Activated naive CD8-positive, alpha-beta T cell treated with anti-CD3 and anti-CD28 coated beads, Interleukin-2, amount 10 ng/mL, durations not matched to agents 7 days and 5 days (primary cell): ENCODE data around the gene KCNN1. TPM values are rescaled to one million over a fixed set of nuclear protein-coding genes. Genes with fewer than 3 reads are reported as not detected.

Experiments used
- ATAC-seq: fragments of 150-1000 bp; cut with Tn5 transposase; one replicate; pipeline ENCODE4 v1.10.0; 2021; ENCODE audit warnings: low read depth, moderate library complexity
- POLR2A ChIA-PET: fragments of 350-600 bp; sonication (Branson Sonifier 250); formaldehyde crosslinking; loops from one replicate; lab custom pipeline; 2021; ENCODE audit warnings: antibody characterized with exemption; lab: Charles Lee
- DNase-seq: peaks from one replicate; pipeline ENCODE4 v3.0.0; 2021
- H3K27ac Mint-ChIP-seq: one replicate; pipeline ENCODE4 v1.8.0; 2022; ENCODE audit warnings: mild to moderate bottlenecking, mixed read lengths
- H3K27me3 Mint-ChIP-seq: one replicate; pipeline ENCODE4 v1.8.0; 2022; ENCODE audit warnings: mild to moderate bottlenecking, moderate library complexity, mixed read lengths
- H3K36me3 Mint-ChIP-seq: one replicate; pipeline ENCODE4 v1.8.0; 2021; ENCODE audit warnings: mild to moderate bottlenecking, mixed read lengths
- H3K4me1 Mint-ChIP-seq: one replicate; pipeline ENCODE4 v1.8.0; 2021; ENCODE audit warnings: mixed read lengths
- H3K4me3 Mint-ChIP-seq: one replicate; pipeline ENCODE4 v1.8.0; 2022; ENCODE audit warnings: mild to moderate bottlenecking, moderate library complexity, mixed read lengths
- H3K9me3 Mint-ChIP-seq: one replicate; pipeline ENCODE4 v1.8.0; 2021; ENCODE audit warnings: mixed read lengths
- total RNA-seq, 2 experiments: library from RNA; stranded (reverse); gene quantifications; one replicate each; pipeline ENCODE4 v1.2.3, GENCODE V29; 2021

Gene KCNN1
- total RNA-seq, 2 experiments from 2014 or later: not detected

DNA sequence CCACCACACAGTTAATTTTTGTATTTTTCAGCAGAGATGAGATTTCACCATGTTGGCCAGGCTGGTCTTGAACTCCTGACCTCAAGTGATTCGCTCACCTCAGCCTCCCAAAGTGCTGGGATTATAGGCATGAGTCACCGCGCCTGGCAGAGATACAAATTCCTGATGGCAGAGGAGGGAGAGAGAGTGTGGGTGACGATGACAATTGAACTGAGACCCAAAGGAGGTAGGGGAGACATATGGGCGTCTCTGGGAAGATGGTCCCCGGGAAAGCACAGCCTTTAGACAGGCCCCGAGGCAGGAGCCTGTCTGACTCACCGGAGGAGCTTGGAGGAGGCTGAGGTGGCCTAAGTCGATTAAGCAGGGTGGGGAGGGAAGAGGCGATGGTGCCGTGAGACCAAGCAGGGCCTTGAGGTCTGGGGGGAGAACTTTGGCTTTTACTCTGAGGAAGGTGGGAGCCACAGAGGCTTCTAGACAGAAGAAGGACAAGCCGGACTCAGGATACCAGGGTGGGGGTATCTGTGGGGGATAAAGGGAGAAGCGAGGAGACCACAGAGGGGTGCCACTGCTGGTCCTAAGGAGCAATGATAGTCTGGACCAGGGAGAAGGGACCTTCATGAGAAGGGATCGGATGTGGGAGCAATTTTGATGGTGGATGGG is 79.3 kb downstream of the KCNN1 start:
- H3K4me1 Mint-ChIP-seq: peaks cover 30% of the 10 kb centered on the region
- H3K27me3 Mint-ChIP-seq: peaks cover 9% of the 10 kb centered on the region
- POLR2A ChIA-PET: interaction anchor here (2.0 kb wide), 1 partner anchor 25 kb away, joined by 9 read pairs; no protein-coding TSS in a partner anchor
- no peak overlapping the region for H3K4me3 Mint-ChIP-seq
- H3K27ac Mint-ChIP-seq: peak overlapping the region; percentile 56
- DNase-seq: no peak
- peaks cover 2% of the 10 kb centered on the region for H3K9me3 Mint-ChIP-seq
- no peak for ATAC-seq
- peaks cover 2% of the 10 kb centered on the region for H3K36me3 Mint-ChIP-seq

DNA sequence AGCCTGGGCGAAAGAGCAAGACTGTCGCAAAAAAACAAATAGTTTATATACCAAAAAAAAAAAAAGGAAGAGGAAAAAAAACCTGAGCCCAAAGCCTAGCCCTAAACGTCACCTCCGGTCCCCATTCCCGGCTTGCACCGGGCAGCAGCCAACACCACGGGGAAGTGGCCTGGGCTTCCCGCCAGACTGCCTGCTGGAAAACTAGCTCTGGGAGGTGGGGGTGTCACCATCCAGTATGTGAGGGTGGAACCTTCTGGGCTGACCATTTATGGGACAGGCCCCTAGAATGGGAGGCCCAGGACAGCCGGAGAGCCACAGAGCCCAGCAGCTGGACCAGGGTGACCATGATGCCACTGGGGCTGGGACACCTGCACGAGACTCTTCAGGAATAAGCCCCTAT is 82.5 kb downstream of the KCNN1 start:
- H3K27ac Mint-ChIP-seq: no peak overlapping the region
- POLR2A ChIA-PET: interaction anchor here (0.6 kb wide), 1 partner anchor 47 kb away, joined by 4 read pairs; no protein-coding TSS in a partner anchor
- no peak for DNase-seq
- H3K4me3 Mint-ChIP-seq: no peak overlapping the region
- H3K9me3 Mint-ChIP-seq: no peaks in the 10 kb centered on the region
- no peaks in the 10 kb centered on the region for H3K27me3 Mint-ChIP-seq
- no peak for ATAC-seq
- peaks cover 25% of the 10 kb centered on the region for H3K4me1 Mint-ChIP-seq
- H3K36me3 Mint-ChIP-seq: peaks cover 2% of the 10 kb centered on the region

Other genes starting within 250 kb of the KCNN1 start
- gene MAP1S, start 247.6 kb upstream of the KCNN1 start, total RNA-seq: 10 to 100 TPM; 71.2 to 78.4 TPM
- 10 to 100 TPM; 74.2 to 77.9 TPM for gene FCHO1, start 215.6 kb upstream of the KCNN1 start, total RNA-seq
- gene B3GNT3, start 172.0 kb upstream of the KCNN1 start, total RNA-seq: not detected
- gene INSL3, start 145.6 kb upstream of the KCNN1 start, total RNA-seq: 1 to 10 TPM; 1.6 to 2.9 TPM
- 100 to 1,000 TPM; 119 to 122 TPM for gene JAK3, start 119.1 kb upstream of the KCNN1 start, total RNA-seq
- 1,000 to 10,000 TPM; 2,260 to 2,272 TPM for gene RPL18A, start 107.2 kb upstream of the KCNN1 start, total RNA-seq
- 1 to 10 TPM; 1.8 to 2.2 TPM for gene SLC5A5, start 95.2 kb upstream of the KCNN1 start, total RNA-seq
- 10 to 100 TPM; 54.2 to 56.4 TPM for gene CCDC124, start 34.1 kb upstream of the KCNN1 start, total RNA-seq
- 10 to 100 TPM; 66.5 to 71.2 TPM for gene ARRDC2, start 41.1 kb downstream of the KCNN1 start, total RNA-seq
- 10 to 100 TPM; 52.5 to 56.4 TPM for gene IL12RB1, start 119.8 kb downstream of the KCNN1 start, total RNA-seq
- gene MAST3, start 130.7 kb downstream of the KCNN1 start, total RNA-seq: 10 to 100 TPM; 36.7 to 38.3 TPM
- 10 to 100 TPM; 11.4 to 12.9 TPM for gene PIK3R2, start 186.1 kb downstream of the KCNN1 start, total RNA-seq
- 10 to 100 TPM; 78.8 to 80.8 TPM for gene IFI30, start 206.7 kb downstream of the KCNN1 start, total RNA-seq
- 1 to 10 TPM; 5.8 to 6.5 TPM for gene MPV17L2, start 226.1 kb downstream of the KCNN1 start, total RNA-seq
- gene RAB3A, start 236.9 kb downstream of the KCNN1 start, total RNA-seq: 1 to 10 TPM; 3.0 to 6.1 TPM